Hypothalamus (tissue), 51 donors: ENCODE data around the gene TCP11X2.
"Not testable (repeated sequence)": the region's sequence is repeated elsewhere in the genome, so short reads cannot be mapped to it uniquely, and the experiment has no call there.

Experiments used
- DNase-seq, 51 donors: peaks; one replicate each; lab custom pipeline; 2025; lab: John Stamatoyannopoulos, UW

Gene TCP11X2

DNA sequence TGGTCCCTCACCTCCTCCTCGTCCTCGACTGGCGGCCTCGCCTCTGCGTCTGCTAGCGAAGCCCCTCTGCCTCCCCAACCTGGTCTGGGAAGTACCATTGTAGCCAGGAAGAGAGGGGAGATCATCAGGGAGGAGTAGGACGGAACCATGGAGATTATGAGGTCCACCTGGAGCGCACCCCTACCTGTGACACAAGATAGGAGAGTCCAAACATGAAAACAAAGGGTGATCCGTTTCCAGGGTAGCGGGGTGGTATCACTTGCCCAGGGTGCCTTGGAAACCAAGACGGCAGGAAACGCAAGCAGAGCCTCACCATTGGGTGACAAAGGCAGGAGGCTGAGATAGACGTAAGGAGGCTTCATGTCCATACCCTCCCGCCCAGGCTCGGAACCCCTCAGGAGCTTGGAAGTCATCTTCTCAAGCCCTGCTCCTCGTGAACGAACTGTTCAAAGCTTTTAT, at the start of gene TCP11X2:
Gene TCP11X2, minus strand, starts transcription at position 51 of the 459 bp plus-strand sequence.
- not testable (repeated sequence) for DNase-seq

DNA sequence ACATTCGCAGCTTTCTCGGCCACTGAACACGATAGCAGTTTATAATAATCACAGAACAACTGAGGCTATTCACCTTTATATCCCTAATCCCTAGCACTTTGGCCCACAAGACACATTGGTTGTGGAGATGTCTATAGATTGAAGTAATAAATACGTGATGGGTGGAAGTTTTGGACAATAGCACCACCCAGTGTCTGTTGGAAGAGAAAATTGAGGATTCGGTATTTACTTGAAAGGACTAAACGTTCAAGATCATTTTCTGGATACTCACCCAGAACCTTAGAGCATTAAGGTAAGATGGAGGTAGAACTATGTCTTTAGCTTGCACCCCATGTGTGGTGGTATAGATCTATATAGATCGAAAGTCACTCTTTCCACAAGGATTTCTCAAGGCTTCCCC, 45.7 kb upstream of the TCP11X2 start:
- peak in 3 of 51 donors; percentile 0 to 7 (median 5) for DNase-seq

DNA sequence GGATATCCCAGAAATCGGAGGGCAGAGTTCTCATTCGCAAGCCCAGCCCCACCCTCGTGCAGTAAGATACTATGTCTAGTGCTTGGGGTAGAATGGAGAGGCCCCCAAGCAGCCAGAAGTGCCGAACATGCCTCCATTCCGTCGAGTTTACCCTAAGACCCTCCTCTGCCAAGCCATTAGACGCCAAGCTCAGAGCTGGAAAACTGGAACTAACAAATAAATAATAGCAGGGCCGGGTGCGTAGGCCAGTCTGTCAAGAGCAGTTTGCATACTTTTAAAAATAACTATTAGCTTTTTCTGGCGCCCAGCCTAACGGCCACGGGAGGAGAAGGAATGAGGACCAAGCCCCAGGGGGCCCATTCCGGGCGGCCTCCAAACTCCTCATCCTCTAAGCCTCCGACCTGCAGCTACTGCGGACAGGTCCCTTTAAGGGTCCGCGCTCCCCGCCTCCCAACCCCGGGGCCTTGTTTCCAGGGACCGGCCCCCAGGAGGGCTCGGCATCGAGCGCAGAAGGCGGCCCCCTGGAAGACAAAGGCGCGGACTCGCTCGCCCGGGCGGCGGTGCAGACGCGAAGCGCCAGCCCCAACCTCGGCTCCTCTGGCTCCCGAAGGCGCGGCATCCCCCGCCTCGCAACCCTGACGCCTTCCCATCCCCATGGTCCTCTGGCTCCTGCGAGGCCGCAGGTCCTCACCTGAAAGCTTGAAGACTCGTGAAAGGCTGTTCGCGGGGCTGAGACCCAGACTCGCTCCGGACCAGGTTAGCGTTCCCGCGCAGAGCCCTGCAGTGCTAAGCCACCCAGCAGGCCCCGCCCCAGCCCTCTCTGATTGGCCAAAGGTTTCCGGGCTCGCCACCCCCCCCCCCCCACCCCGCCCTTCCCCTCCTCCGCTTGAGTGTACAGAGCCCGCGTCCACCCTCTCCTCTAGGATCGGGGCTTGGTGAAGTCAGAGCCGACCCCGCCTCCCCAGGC, 44.6 kb upstream of the TCP11X2 start, which contains the start of gene TMSB15A:
Gene TMSB15A, minus strand, starts transcription at position 765 of the 967 bp plus-strand sequence.
- peak in 47 of 51 donors; percentile 0 to 64 (median 16) for DNase-seq

DNA sequence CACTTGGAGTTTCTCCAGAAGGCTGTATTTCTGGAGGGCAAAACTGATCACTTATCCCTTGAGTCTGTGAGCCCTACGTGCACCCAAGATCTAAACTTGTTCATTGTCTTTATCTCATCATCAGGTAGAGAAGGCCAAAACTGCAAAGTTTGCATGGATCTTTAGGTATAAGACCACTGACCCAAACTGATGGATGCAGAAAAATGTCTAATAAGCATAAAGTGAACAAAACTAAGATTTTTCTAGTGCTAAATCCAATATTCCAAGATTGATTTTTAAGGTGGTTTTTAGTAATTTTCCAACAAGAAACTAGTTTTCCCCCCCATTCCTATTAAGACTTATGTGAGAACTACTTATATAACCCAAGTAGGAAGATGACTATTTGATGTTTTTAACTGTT, 42.9 kb upstream of the TCP11X2 start:
- DNase-seq, result no peak

DNA sequence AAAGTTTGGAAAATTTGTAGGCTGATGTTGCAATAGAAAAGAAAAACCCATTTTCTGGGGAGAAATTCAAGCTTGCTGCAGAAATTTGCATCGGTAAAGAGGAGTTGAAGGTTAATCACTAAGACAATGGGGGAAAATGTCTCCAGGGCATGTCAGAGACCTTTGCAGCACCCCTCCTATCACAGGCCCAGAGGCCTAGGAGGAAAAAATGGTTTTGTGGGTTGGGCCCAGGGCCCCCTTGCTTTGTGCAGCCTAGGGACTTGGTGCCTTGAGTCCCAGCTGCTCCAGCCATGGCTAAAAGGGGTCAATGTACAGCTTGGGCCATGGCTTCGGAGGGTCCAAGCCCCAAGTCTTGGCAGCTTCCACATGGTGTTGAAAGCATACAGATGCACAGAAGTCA, 27.1 kb upstream of the TCP11X2 start:
- DNase-seq, result no peak

DNA sequence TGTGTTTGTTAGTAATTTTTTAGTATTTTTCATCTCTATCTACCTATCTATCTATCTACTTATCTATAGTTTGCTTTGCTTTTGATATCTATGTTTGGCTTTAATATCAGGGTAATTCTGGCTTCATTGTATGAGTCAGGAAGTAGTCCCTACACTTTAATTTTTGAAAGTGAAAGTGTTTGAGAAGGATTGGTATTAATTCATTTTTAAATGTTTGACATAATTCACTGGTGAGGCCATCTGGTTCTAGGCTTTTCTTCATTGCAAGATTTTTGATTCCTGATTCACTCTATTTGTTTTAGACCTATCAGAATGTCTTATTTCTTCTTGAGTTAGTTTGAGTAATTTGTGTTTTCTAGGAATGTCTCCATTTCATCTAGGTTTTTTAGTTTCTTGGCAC, 20.2 kb upstream of the TCP11X2 start:
- DNase-seq, result no peak

DNA sequence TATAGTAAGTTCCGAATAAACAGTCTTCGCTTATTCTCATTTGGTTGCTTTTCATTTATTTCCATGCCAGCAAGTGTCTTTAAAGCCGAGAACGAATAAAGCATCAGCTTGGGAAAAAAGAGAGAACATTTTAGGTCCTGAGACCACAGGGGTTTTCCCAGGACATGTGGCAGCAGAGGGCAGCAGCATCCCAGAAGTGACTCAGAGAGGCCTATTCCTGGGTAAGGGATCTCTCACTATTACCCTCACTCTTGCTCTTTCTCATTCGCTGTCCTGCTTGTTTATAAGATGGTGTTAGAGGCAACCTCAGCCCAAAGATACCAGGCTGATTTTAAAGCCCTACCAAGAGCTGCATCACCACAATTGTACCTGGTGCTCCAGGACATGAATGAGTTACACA, 7.2 kb upstream of the TCP11X2 start:
- not testable (repeated sequence) for DNase-seq

DNA sequence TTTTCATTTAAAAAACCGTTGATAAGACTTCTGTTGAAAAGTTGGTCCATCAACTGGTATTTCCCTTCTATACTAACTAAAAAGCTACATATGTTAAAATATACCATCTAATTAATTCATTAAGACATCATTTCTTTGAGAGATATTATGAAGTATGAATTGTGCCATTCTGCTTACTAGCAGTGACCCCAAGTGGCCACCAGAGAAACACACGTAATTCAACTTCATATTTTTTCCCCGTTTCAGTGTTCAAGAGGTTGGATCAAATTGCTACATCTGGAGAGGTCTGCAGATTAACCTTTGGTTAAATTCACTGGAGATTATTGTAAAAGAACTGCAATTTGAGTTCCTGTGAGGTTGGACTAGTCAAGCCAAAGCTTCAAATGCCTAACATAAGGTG, 1.4 kb downstream of the TCP11X2 start:
- DNase-seq, result not testable (repeated sequence)

DNA sequence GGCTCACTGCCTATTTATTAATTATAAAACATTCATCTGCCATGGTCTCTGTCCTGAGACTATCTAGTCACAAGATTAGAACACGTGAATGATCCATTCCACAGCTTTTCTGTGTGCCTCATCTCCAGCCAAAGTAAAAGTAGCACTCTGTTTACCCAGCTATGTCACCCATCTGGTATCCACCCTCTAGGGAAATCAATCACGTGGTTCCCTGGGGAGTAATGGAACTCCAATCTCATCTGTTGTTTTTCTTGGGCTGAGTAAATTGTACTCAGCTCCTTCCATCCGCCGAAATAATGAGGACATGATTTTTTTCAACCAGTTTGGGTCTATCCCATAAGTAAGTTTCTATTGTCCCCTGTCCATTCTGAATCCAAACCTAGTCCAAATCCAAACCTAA, 13.0 kb downstream of the TCP11X2 start:
- not testable (repeated sequence) for DNase-seq

DNA sequence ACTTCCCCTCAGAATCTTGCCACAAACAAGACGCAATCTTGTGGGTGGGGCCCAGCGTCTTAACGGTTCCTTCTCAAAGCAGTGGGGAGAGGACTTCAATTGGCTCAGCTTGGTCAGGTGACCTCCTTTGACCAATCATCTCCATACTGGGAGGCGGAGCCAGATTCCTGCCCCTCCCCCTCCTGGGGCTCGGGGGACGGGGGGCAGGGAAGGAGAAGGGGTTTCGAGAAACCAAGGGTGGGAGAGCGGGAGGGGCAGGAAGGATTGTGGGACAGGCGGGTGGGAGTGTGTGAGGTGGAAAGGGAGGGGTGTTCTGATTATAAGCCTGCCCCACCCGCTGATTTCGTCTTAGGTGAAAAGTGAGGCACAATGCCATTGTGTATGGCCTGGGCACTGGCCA, 31.7 kb downstream of the TCP11X2 start, which contains the start of gene NXF2B:
Gene NXF2B, minus strand, starts transcription at position 101 of the 400 bp plus-strand sequence. CDS start 59,972 bp downstream, outside the sequence.
- DNase-seq, result not testable (repeated sequence)

DNA sequence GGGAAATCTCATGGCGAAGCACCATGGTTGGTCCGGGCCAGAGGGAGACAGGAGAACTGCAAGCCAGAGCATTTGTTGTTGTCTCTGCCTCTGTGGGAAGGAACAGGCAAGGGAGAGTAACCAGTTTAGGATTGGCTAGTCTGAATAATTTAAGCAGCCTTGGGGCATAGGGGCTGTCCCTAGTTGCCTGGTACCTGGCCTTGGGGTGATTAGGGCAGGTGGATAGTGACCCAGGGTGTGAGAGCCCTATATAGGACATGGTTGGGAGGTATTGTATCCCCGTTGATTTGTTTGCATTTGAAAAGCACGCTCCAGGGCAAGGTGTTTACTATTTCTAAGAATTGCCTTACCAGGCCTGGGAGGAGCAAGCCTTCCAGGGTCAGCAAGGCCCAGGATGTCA, 57.1 kb downstream of the TCP11X2 start:
- not testable (repeated sequence) for DNase-seq
